ENCODE results near the gene NHLRC4. TPM values are rescaled to one million over a fixed set of nuclear protein-coding genes. Genes with fewer than 3 reads are reported as not detected.
A peak's percentile ranks its signal among the peaks of the same experiment; 100 is the strongest.

The NHLRC4 gene
- total RNA-seq, 2 donors from 2014 or later: 2.9 to 6.2 TPM

GRCh38 chr16:527015-527903 lies 39.5 kb upstream of the NHLRC4 start, which contains the start of gene CAPN15:
CAPN15 (plus strand) TSS chr16:527712; CDS start chr16:546839, 19,127 bp downstream.
- Histone ChIP-seq H3K4me3 (peak within 1 kb of the TSS; percentile 47 to 66), H3K4me1 (replicated peaks) (peaks cover 22% of the 10 kb centered on the region), H3K9me3 (no peaks in the 10 kb centered on the region), H3K27ac (peak within 1 kb of the TSS; percentile 96 to 97), H3K27me3 (replicated peaks; ENCODE audit: insufficient read depth) (no peaks in the 10 kb centered on the region), H3K36me3 (no peaks in the 10 kb centered on the region)
- intact Hi-C loops (cut with DNase I): loop anchor here (2.0 kb wide), 1 partner anchor 102 kb away; the partner anchor contains the start of gene RAB11FIP3
- TF ChIP-seq POLR2A (IDR thresholded peaks at IDR 0.05) (peak; percentile 82), CTCF (IDR thresholded peaks at IDR 0.05) (peak in 2 of 4 experiments; percentile 40 to 51), POLR2AphosphoS5 (IDR thresholded peaks at IDR 0.05) (peak; percentile 61)
- WGBS: under 1% methylated on average over 68 of the region's 129 CpGs
- DNase-seq (ENCODE audit: low spot score): peak; percentile 81

- Histone ChIP-seq H3K36me3 (no peaks in the 10 kb centered on the region), H3K4me3 (peak overlapping the region; percentile 47 to 66), H3K27ac (peak overlapping the region; percentile 53 to 61), H3K9me3 (no peaks in the 10 kb centered on the region), H3K27me3 (replicated peaks; ENCODE audit: insufficient read depth) (no peaks in the 10 kb centered on the region), H3K4me1 (replicated peaks) (peaks cover 24% of the 10 kb centered on the region)
- intact Hi-C loops (cut with DNase I): no loop called here
- DNase-seq (ENCODE audit: low spot score): no peak
- TF ChIP-seq POLR2A (IDR thresholded peaks at IDR 0.05) (peak; percentile 48), POLR2AphosphoS5 (IDR thresholded peaks at IDR 0.05) (no peak)
- WGBS: 3% methylated on average over 12 of the region's 55 CpGs
Measured at GRCh38 chr16:528111-529011, 38.4 kb upstream of the NHLRC4 start.

GRCh38 chr16:529012-529575 lies 37.7 kb upstream of the NHLRC4 start:
- Histone ChIP-seq H3K27me3 (replicated peaks; ENCODE audit: insufficient read depth) (no peaks in the 10 kb centered on the region), H3K4me1 (replicated peaks) (peaks cover 27% of the 10 kb centered on the region), H3K9me3 (no peaks in the 10 kb centered on the region), H3K27ac (peak overlapping the region in 1 of 2 donors; percentile 61), H3K36me3 (no peaks in the 10 kb centered on the region), H3K4me3 (peak overlapping the region; percentile 47 to 66)
- no peak for DNase-seq (ENCODE audit: low spot score)
- TF ChIP-seq POLR2AphosphoS5 (IDR thresholded peaks at IDR 0.05) (no peak), POLR2A (IDR thresholded peaks at IDR 0.05) (no peak), CTCF (IDR thresholded peaks at IDR 0.05) (no peak)
- intact Hi-C loops (cut with DNase I): no loop called here
- whole genome bisulfite sequencing: 50% methylated on average over 12 of the region's 12 CpGs

- H3K4me1 ChIP-seq (replicated peaks): peaks cover 25% of the 10 kb centered on the region
- H3K36me3 ChIP-seq: no peaks in the 10 kb centered on the region
- H3K4me3 ChIP-seq: no peak overlapping the region
- no peak for DNase-seq (ENCODE audit: low spot score)
- H3K27me3 ChIP-seq (replicated peaks; ENCODE audit: insufficient read depth): no peaks in the 10 kb centered on the region
- H3K27ac ChIP-seq: no peak overlapping the region
- 92% methylated on average over 23 of the region's 23 CpGs for WGBS
- TF ChIP-seq POLR2A (IDR thresholded peaks at IDR 0.05) (no peak), POLR2AphosphoS5 (IDR thresholded peaks at IDR 0.05) (no peak), CTCF (IDR thresholded peaks at IDR 0.05) (no peak)
- intact Hi-C loops (cut with DNase I): no loop called here
- no peaks in the 10 kb centered on the region for H3K9me3 ChIP-seq
Measured at GRCh38 chr16:530111-530817, 36.5 kb upstream of the NHLRC4 start.
